ES-I3 (cell line): ENCODE results near the gene TNFRSF1A.

Source experiments
- H3K36me3 ChIP-seq: 2 replicates; pipeline ENCODE4 v1.6.1; 2013; ENCODE audit warnings: mild to moderate bottlenecking, low read length, control low read depth, moderate library complexity; ENCODE audit not compliant: insufficient read depth
- H3K4me1 ChIP-seq: 2 replicates; pipeline ENCODE4 v1.6.1; 2013; ENCODE audit warnings: mild to moderate bottlenecking, control low read depth, low read length; ENCODE audit not compliant: insufficient read depth
- H3K9ac ChIP-seq: 2 replicates; pipeline ENCODE4 v1.6.1; 2013; ENCODE audit warnings: low read depth, mild to moderate bottlenecking, low read length, moderate library complexity
- H3K9me3 ChIP-seq: 2 replicates; pipeline ENCODE4 v1.6.1; 2013; ENCODE audit warnings: mild to moderate bottlenecking, low read length, moderate library complexity; ENCODE audit not compliant: control insufficient read depth, insufficient read depth

TNFRSF1A gene

GRCh38 chr12:6377667-6377994 is 35.8 kb upstream of the TNFRSF1A start:
- Histone ChIP-seq H3K9ac (no peak overlapping the region), H3K9me3 (no peaks in the 10 kb centered on the region), H3K36me3 (no peaks in the 10 kb centered on the region), H3K4me1 (peaks cover 31% of the 10 kb centered on the region)

DNA sequence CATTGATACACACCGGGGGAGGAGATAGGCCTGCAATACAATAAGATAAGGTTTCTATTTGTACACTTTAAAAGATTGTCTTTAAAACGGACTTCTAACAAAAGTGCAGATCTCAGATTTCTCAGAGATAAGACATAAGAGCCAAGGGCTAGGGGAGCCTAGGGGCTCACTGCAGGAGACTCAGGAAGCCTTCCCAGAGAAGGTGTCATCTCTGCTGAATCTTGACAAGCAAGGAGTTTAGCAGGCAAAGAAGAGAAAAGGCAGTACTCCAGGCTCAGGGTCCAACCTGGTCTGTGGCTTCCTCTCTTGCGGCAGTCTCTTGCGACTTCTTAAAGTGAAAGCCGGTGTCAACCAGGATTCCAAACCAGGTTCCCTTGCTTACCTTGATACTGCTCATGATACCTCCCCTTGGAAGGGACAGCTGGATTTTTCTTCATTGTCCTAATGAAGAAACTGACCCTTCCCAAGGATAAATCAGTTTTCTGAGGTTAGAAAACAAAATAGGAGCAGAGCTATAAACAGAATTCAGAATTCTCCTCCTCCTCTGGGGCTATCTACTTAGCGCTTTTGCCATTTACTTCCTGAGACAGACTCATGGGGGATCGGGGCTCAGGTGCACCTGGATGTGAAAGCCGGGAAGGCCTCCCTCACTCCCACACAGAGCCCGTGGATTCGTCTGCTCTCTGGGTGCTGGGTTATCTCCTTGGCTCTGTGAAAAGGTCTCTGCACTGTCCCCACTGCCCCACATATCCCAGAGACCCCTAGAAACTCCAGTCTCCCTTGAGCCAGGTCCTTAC is 35.2 kb upstream of the TNFRSF1A start:
- H3K4me1 ChIP-seq, result peaks cover 28% of the 10 kb centered on the region

DNA sequence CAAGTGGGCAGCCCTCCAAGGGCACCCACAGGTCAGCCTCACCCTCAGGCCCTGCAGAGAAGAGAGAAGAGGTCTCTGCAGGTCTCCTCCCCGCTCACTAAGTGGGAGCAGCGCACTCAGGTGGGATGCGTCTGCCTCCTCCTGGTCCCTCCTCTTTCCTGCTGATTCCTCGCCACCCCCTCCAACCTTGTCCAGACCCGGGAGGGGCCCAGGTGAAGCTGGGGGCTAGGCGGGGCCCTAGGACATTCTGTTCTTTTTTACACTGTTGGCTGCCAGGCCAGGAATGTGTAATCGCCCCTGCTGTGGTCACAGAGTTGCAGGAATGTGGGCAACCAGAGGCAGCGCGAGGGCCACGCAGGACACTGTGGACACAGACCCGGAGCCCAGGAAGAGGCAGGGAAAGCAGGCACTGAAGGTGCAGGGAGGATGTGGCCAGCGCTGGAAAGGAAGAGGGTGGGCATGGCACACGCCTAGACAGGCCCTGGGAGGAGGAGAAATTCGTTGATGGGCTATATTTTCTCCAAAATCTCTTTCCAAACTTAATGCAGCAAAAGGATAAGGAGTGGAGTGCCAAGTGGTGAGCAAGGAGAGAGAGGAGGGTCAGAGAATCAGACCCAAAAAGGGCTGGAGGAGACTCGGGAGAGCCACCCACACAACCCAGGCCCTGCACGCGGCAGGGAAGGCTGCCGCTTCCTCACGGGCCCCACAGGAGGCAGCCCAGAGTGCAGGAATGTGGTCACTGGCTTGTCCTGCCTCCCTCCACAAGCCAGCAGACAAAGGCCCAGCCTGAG is 34.4 kb upstream of the TNFRSF1A start:
- no peaks in the 10 kb centered on the region for H3K36me3 ChIP-seq
- H3K4me1 ChIP-seq, result peaks cover 27% of the 10 kb centered on the region
- no peaks in the 10 kb centered on the region for H3K9me3 ChIP-seq
- peak overlapping the region; percentile 66 for H3K9ac ChIP-seq

More for the DNA sequence above, 35.2 kb upstream of the TNFRSF1A start:
- H3K36me3 ChIP-seq, result no peaks in the 10 kb centered on the region
- H3K9me3 ChIP-seq, result no peaks in the 10 kb centered on the region
- H3K9ac ChIP-seq, result no peak overlapping the region

GRCh38 chr12:6375269-6376078 is 33.6 kb upstream of the TNFRSF1A start, which contains the start of gene SCNN1A:
Gene SCNN1A, minus strand, starts transcription at chr12:6375563. Its CDS starts 780 bp downstream, at chr12:6374783.
- peak within 1 kb of the TSS; percentile 66 for H3K9ac ChIP-seq
- no peaks in the 10 kb centered on the region for H3K36me3 ChIP-seq
- H3K4me1 ChIP-seq, result peaks cover 30% of the 10 kb centered on the region
- no peaks in the 10 kb centered on the region for H3K9me3 ChIP-seq

DNA sequence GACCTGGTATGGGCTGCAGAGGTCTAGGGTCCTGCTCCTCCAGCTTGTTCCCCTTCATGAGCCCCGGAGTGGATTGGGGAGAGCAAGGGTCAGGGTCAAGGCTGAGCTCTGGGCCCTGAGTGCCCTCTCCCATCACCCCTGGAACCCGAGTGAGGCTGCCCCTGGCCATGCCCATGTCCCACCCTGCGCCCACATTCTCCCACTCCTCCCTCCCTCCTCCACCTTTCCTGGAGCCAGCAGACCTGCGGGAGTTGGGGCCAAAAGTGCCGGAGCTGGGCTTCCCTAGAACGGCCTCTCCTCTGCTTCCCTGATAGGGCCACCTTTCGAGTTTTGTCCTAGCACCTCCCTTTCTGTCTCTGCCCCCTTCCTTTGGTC is 32.9 kb upstream of the TNFRSF1A start:
- Histone ChIP-seq H3K9me3 (no peaks in the 10 kb centered on the region), H3K36me3 (no peaks in the 10 kb centered on the region), H3K9ac (peak overlapping the region; percentile 66), H3K4me1 (peaks cover 37% of the 10 kb centered on the region)

DNA sequence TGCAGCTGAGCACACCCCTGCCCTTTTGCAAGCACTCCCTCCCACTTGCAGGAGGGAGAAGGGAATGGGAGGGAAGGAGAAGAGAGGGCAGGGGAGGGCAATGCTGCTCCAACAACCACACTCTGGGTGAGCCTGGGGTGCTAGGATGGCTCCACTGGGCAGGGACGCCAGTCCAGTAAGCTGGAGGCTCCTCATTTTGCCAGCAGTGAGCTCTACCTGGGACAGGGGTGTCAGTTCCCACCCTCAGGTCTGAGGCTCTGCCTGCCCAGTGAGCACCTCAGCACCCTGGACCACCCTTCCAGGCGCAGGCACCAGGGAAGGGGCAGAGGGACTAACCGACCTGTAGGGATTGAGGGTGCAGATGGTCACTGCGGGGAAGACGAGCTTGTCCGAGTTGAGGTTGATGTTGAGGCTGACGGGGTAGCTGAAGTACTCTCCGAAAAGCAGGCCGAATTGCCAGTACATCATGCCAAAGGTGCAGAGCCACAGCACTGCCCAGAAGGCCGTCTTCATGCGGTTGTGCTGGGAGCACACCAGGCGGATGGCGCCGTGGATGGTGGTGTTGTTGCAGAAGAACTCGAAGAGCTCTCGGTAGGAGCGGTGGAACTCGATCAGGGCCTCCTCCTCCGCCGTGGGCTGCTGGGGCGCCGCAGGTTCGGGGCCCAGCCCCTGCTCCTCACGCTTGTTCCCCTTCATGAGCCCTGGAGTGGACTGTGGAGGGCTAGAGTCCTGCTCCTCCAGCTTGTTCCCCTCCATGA is 32.3 kb upstream of the TNFRSF1A start:
- Histone ChIP-seq H3K9ac (peak overlapping the region; percentile 66), H3K4me1 (peaks cover 37% of the 10 kb centered on the region), H3K9me3 (no peaks in the 10 kb centered on the region)

DNA sequence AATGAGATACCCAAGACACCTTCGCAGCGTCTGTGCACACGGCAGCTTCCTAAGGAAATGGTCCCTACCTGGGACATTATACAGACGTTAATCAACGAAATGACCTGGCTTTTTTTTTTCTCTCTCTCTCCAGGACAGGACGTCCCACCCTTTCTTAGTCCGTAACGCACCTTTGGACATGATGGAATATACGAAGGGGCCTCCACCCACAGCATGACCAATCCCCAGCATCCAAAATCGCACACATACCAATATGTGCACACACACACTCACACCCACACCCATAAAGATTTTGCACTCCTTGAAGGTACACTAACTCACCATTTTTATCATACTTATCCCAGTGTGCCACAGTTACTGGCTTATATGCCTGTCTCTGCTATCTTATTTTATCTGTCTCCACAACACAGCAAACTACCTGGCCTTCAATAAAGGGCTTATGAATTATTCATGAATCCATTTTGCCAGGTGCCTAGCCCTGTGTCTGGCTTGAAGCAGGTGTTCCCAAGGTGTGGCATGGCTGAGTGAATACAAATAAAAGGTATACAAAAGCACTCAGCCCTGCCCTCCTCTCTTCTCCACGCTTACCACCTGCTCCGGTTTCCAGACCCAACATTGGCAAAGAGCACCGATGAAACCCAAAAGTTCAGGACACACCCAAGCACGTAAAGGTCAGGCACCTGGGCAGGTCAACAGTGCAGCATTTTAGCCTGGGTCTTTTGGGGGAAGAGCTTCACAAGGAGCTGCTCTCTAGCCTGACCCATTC is 31.3 kb upstream of the TNFRSF1A start:
- Histone ChIP-seq H3K36me3 (no peaks in the 10 kb centered on the region), H3K9me3 (no peaks in the 10 kb centered on the region), H3K9ac (peak overlapping the region; percentile 66; the same call in 1 of the 2 replicates), H3K4me1 (peaks cover 45% of the 10 kb centered on the region)

More for the DNA sequence above, 32.3 kb upstream of the TNFRSF1A start:
- H3K36me3 ChIP-seq, result no peaks in the 10 kb centered on the region

- H3K36me3 ChIP-seq, result no peaks in the 10 kb centered on the region
- H3K9me3 ChIP-seq, result no peaks in the 10 kb centered on the region
- peak overlapping the region; percentile 66 for H3K9ac ChIP-seq
- peaks cover 43% of the 10 kb centered on the region for H3K4me1 ChIP-seq
These were observed 30.6 kb upstream of the TNFRSF1A start for GRCh38 chr12:6372403-6373003.

GRCh38 chr12:6370994-6371754 is 29.3 kb upstream of the TNFRSF1A start:
- H3K9me3 ChIP-seq, result no peaks in the 10 kb centered on the region
- H3K36me3 ChIP-seq, result no peaks in the 10 kb centered on the region
- peaks cover 30% of the 10 kb centered on the region for H3K4me1 ChIP-seq
- H3K9ac ChIP-seq, result peak overlapping the region; percentile 3; the same call in 1 of the 2 replicates

DNA sequence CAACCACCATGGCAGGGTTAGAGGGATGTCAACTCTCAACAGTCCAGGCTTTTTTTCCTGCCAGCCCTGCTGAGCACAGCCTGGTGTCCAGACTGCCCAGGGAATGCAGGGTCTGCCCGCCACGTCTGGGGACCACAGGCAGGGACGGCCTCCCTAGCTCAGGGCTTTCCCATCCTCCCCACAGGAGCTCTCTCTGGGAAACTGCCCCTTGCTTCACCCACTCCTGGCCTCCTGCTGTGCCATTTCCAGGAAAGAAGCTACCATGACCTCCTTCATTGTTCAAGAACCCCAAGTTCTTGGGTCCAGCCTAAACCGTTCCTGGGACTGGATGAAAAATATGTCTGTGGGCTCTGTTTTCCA is 28.7 kb upstream of the TNFRSF1A start:
- Histone ChIP-seq H3K9ac (peak overlapping the region; percentile 3), H3K4me1 (peaks cover 30% of the 10 kb centered on the region), H3K36me3 (no peaks in the 10 kb centered on the region), H3K9me3 (no peaks in the 10 kb centered on the region)

- no peaks in the 10 kb centered on the region for H3K36me3 ChIP-seq
- no peaks in the 10 kb centered on the region for H3K9me3 ChIP-seq
- H3K9ac ChIP-seq, result no peak overlapping the region
- H3K4me1 ChIP-seq, result peaks cover 30% of the 10 kb centered on the region
These were observed 28.2 kb upstream of the TNFRSF1A start for GRCh38 chr12:6369916-6370575.

GRCh38 chr12:6368906-6369525 is 27.1 kb upstream of the TNFRSF1A start:
- peaks cover 28% of the 10 kb centered on the region for H3K4me1 ChIP-seq
- no peaks in the 10 kb centered on the region for H3K9me3 ChIP-seq
- no peak overlapping the region for H3K9ac ChIP-seq
- H3K36me3 ChIP-seq, result no peaks in the 10 kb centered on the region
